UCSD-AML1 (cell line): ENCODE measurements around the gene PARVB.
A peak's percentile ranks its signal among the peaks of the same experiment; 100 is the strongest.

Source experiments
- DNase-seq: peaks from one replicate; lab custom pipeline; 2025; ENCODE audit not compliant: unreplicated experiment; lab: John Stamatoyannopoulos, UW

PARVB gene

GRCh38 chr22:44192816-44193534 is 168.9 kb downstream of the PARVB start:
- no peak for DNase-seq

GRCh38 chr22:44193535-44193891 is 169.4 kb downstream of the PARVB start:
- no peak for DNase-seq

GRCh38 chr22:44194569-44194968 is 170.5 kb downstream of the PARVB start:
- no peak for DNase-seq

- DNase-seq: no peak
Observed at GRCh38 chr22:44195189-44195871, 171.2 kb downstream of the PARVB start.

- no peak for DNase-seq
Observed at GRCh38 chr22:44196241-44196640, 172.1 kb downstream of the PARVB start.

- DNase-seq: no peak
Observed at GRCh38 chr22:44196731-44197131, 172.6 kb downstream of the PARVB start.

- DNase-seq: no peak
Observed at GRCh38 chr22:44197271-44197670, 173.2 kb downstream of the PARVB start.

GRCh38 chr22:44199164-44199563 is 175.1 kb downstream of the PARVB start:
- no peak for DNase-seq

- no peak for DNase-seq
Observed at GRCh38 chr22:44199866-44200265, 175.8 kb downstream of the PARVB start.

GRCh38 chr22:44200451-44200850 is 176.3 kb downstream of the PARVB start:
- no peak for DNase-seq

GRCh38 chr22:44200855-44201550 is 176.9 kb downstream of the PARVB start:
- peak; percentile 55 for DNase-seq

GRCh38 chr22:44201665-44202064 is 177.6 kb downstream of the PARVB start:
- DNase-seq: no peak

GRCh38 chr22:44202261-44202789 is 178.2 kb downstream of the PARVB start:
- DNase-seq: no peak

- DNase-seq: no peak
Observed at GRCh38 chr22:44203203-44203602, 179.1 kb downstream of the PARVB start.

- no peak for DNase-seq
Observed at GRCh38 chr22:44204739-44205515, 180.8 kb downstream of the PARVB start.

GRCh38 chr22:44205516-44206329 is 181.6 kb downstream of the PARVB start:
- no peak for DNase-seq

- DNase-seq: no peak
Observed at GRCh38 chr22:44206330-44206645, 182.2 kb downstream of the PARVB start.

- DNase-seq: no peak
Observed at GRCh38 chr22:44206696-44207095, 182.6 kb downstream of the PARVB start.

GRCh38 chr22:44207173-44207980 is 183.3 kb downstream of the PARVB start:
- no peak for DNase-seq

- no peak for DNase-seq
Observed at GRCh38 chr22:44207981-44208317, 183.8 kb downstream of the PARVB start.
